Measurements from ENCODE around the gene MTRF1L. TPM values are rescaled to one million over a fixed set of nuclear protein-coding genes. Genes with fewer than 3 reads are reported as not detected.

The MTRF1L gene
- total RNA-seq, 1 experiment from 2014 or later: 19.1 TPM

DNA sequence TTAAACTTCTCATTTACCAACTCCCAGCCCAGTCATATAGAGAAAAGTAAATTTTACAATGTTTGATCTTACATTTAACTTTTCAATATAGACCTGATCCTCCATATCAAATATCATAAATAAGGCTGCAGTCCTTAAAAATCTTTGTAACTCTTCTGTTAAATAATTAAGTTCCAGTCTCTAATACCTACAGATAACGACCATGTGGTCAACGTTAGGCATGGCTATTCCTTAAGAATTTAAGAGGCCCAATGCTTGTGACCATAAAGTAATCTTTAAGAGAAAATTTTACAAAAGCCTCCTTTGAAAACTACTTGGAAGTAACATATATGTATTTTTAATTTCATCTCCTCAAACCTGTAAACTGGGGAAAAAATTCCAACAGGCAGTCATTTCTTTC lies 21.3 kb downstream of the MTRF1L start:
- BruUV-seq (replicated peaks): TSS peak; percentile 19
- ChIA-PET POLR2A (ENCODE audit: unreplicated experiment) (no interaction called here), CTCF (no interaction called here)

DNA sequence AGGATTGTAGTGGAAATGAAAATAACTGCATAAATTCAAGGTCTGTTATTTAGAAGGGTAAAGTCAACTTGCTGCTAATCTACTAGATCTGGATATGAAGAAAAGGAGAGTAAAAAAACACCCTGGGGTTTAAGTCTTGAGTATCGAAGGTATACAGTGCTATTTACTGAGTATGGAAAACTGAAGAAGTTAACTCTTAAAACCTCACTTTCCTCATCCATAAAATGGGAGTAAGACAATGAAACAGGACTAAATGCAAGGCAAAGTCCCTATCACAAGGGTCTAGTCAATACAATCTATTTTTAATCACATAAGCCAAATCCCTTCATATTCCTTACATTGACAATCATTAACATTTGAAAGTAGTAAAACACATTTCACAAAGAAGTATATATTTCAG lies 21.9 kb downstream of the MTRF1L start:
- Histone ChIP-seq H3K27ac (ENCODE audit: low read length) (no peak overlapping the region), H3K9me2 (replicated peaks; ENCODE audit: low read length) (no peaks in the 10 kb centered on the region), H3K4me1 (ENCODE audit: insufficient read depth, low read length) (peaks cover 25% of the 10 kb centered on the region), H3K79me2 (ENCODE audit: low read length) (peaks cover 91% of the 10 kb centered on the region), H3K9ac (ENCODE audit: low read length) (peak overlapping the region; percentile 100), H3K36me3 (ENCODE audit: low read depth, low read length) (peaks cover 22% of the 10 kb centered on the region), H3K4me3 (ENCODE audit: low read length) (peak overlapping the region; percentile 83), H3K27me3 (ENCODE audit: low read length) (no peaks in the 10 kb centered on the region), H3K4me2 (ENCODE audit: low read length) (peak overlapping the region; percentile 83), H3K9me3 (ENCODE audit: low read length) (no peaks in the 10 kb centered on the region), H2AFZ (ENCODE audit: low read length) (no peak overlapping the region), H4K20me1 (ENCODE audit: low read length) (peaks cover 39% of the 10 kb centered on the region), H3F3A (ENCODE audit: low read length, unreplicated experiment) (no peaks in the 10 kb centered on the region)
- no peak for DNase-seq
- ChIA-PET POLR2A (ENCODE audit: unreplicated experiment) (no interaction called here), CTCF (no interaction called here)
- no TSS peak for BruUV-seq (replicated peaks)
- no peak for ATAC-seq
- intact Hi-C loops (cut with micrococcal nuclease): no loop called here
- TF ChIP-seq EZH2phosphoT487 (IDR thresholded peaks at IDR 0.05; ENCODE audit: borderline replicate concordance, low read length) (no peak), EZH2 (IDR thresholded peaks at IDR 0.05; ENCODE audit: low read length, unreplicated experiment) (no peak)
- TF ChIP-seq, protein P1, sequence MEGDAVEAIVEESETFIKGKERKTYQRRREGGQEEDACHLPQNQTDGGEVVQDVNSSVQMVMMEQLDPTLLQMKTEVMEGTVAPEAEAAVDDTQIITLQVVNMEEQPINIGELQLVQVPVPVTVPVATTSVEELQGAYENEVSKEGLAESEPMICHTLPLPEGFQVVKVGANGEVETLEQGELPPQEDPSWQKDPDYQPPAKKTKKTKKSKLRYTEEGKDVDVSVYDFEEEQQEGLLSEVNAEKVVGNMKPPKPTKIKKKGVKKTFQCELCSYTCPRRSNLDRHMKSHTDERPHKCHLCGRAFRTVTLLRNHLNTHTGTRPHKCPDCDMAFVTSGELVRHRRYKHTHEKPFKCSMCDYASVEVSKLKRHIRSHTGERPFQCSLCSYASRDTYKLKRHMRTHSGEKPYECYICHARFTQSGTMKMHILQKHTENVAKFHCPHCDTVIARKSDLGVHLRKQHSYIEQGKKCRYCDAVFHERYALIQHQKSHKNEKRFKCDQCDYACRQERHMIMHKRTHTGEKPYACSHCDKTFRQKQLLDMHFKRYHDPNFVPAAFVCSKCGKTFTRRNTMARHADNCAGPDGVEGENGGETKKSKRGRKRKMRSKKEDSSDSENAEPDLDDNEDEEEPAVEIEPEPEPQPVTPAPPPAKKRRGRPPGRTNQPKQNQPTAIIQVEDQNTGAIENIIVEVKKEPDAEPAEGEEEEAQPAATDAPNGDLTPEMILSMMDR (conservative IDR thresholded peaks at IDR 0.05; ENCODE audit: low read depth, low read length): no peak

More for the DNA sequence above, 21.3 kb downstream of the MTRF1L start:
- DNase-seq (no peak), ATAC-seq (no peak)
- peak overlapping the region; percentile 83 for H3K4me2 ChIP-seq (ENCODE audit: low read length)
- H3K27me3 ChIP-seq (ENCODE audit: low read length): no peaks in the 10 kb centered on the region
- H3K4me1 ChIP-seq (ENCODE audit: insufficient read depth, low read length): peaks cover 25% of the 10 kb centered on the region
- peak overlapping the region; percentile 83 for H3K4me3 ChIP-seq (ENCODE audit: low read length)
- no peaks in the 10 kb centered on the region for H3K9me2 ChIP-seq (replicated peaks; ENCODE audit: low read length)
- H3K79me2 ChIP-seq (ENCODE audit: low read length): peaks cover 91% of the 10 kb centered on the region
- H3K9ac ChIP-seq (ENCODE audit: low read length): peak overlapping the region; percentile 100
- H3F3A ChIP-seq (ENCODE audit: low read length, unreplicated experiment): no peaks in the 10 kb centered on the region
- no peak overlapping the region for H2AFZ ChIP-seq (ENCODE audit: low read length)
- no peaks in the 10 kb centered on the region for H3K9me3 ChIP-seq (ENCODE audit: low read length)
- peaks cover 21% of the 10 kb centered on the region for H3K36me3 ChIP-seq (ENCODE audit: low read depth, low read length)
- peaks cover 38% of the 10 kb centered on the region for H4K20me1 ChIP-seq (ENCODE audit: low read length)
- H3K27ac ChIP-seq (ENCODE audit: low read length): no peak overlapping the region
- intact Hi-C loops (cut with micrococcal nuclease): no loop called here
- no peak for TF ChIP-seq EZH2phosphoT487 (IDR thresholded peaks at IDR 0.05; ENCODE audit: borderline replicate concordance, low read length)
- no peak for TF ChIP-seq EZH2 (IDR thresholded peaks at IDR 0.05; ENCODE audit: low read length, unreplicated experiment)
- TF ChIP-seq, protein P1 (conservative IDR thresholded peaks at IDR 0.05; ENCODE audit: low read depth, low read length): no peak

DNA sequence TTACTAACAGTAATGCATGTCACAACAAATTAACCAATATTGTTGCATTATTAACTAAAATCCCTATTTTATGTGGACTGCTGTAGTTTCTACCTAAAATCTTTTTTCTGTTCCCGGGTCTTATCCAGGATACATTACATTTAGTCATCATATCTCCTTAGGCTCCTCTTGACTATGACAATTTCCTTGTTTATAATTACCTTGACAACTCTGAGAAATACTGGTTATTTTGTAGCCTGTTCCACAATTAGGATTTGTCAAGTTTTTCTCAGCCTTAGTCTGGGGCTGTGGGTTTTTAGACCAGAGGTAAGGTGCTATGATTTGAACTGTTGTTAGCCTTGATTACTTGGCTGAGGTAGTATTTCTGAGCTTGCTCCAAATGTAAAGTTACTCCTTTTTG lies 23.4 kb downstream of the MTRF1L start:
- H3K79me2 ChIP-seq (ENCODE audit: low read length): peaks cover 92% of the 10 kb centered on the region
- no peaks in the 10 kb centered on the region for H3K9me2 ChIP-seq (replicated peaks; ENCODE audit: low read length)
- H3F3A ChIP-seq (ENCODE audit: low read length, unreplicated experiment): no peaks in the 10 kb centered on the region
- peak overlapping the region; percentile 83 for H3K4me2 ChIP-seq (ENCODE audit: low read length)
- H3K36me3 ChIP-seq (ENCODE audit: low read depth, low read length): peaks cover 37% of the 10 kb centered on the region
- no peak for TF ChIP-seq EZH2phosphoT487 (IDR thresholded peaks at IDR 0.05; ENCODE audit: borderline replicate concordance, low read length)
- TF ChIP-seq, protein P1 (conservative IDR thresholded peaks at IDR 0.05; ENCODE audit: low read depth, low read length): no peak
- TF ChIP-seq EZH2 (IDR thresholded peaks at IDR 0.05; ENCODE audit: low read length, unreplicated experiment): no peak
- H3K9ac ChIP-seq (ENCODE audit: low read length): no peak overlapping the region
- no peaks in the 10 kb centered on the region for H3K9me3 ChIP-seq (ENCODE audit: low read length)
- DNase-seq (no peak), ATAC-seq (no peak)
- no peak overlapping the region for H2AFZ ChIP-seq (ENCODE audit: low read length)
- H3K4me1 ChIP-seq (ENCODE audit: insufficient read depth, low read length): peaks cover 16% of the 10 kb centered on the region
- ChIA-PET POLR2A (ENCODE audit: unreplicated experiment) (no interaction called here), CTCF (no interaction called here)
- intact Hi-C loops (cut with micrococcal nuclease): no loop called here
- no TSS peak for BruUV-seq (replicated peaks)
- H3K27ac ChIP-seq (ENCODE audit: low read length): no peak overlapping the region
- H3K27me3 ChIP-seq (ENCODE audit: low read length): no peaks in the 10 kb centered on the region
- peak overlapping the region; percentile 83; the same call in 1 of the 2 replicates for H3K4me3 ChIP-seq (ENCODE audit: low read length)
- peaks cover 53% of the 10 kb centered on the region for H4K20me1 ChIP-seq (ENCODE audit: low read length)

Data from PC-3 (cell line).